ENCODE measurements around the gene TULP1.
A peak's percentile ranks its signal among the peaks of the same experiment; 100 is the strongest.

TULP1 gene

DNA sequence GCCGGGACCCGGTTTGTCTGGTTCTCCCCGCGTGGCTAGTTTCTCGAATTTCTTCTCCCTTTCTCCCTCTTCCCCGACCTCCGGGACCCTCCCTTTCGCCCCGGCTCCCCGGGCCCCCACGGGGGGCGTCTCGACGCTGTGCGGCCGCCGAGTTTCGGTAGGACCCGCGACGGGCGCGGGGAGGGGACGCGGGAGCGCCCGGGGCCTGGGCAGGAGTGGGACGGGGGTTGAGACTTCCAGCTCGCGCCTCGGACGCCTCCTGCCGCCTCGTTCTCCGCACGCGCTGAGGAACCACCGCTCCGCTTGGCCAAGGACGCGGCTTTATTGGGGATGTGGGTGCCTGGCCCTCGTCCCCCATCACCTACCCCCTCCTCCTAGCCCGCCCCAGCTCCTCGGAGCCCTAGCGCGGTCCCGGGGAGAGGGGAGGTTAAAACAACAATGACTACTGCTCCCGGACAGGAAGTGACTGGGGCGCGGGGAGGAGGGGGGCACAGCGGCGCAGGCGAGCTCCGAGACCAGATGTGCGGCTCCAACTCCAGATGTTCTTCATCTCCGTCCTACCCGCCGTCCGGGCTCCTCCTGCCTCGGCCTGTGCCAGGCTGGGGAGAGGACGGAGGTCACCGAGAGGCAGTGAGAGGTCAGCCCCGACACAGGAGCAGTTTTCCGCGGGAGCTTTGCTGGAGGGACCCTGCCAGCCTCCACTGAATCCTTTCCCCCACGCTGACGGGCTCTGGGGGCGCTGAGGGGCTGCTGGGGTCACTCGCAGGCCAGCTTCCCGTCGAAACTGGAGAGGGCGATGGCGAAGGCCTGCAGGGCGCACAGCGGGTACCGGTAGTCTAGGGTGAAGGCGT, 14.9 kb downstream of the TULP1 start:
- no peak for DNase-seq (ENCODE audit: low read depth in 2 of 2, low spot score in 1 of 2)

DNA sequence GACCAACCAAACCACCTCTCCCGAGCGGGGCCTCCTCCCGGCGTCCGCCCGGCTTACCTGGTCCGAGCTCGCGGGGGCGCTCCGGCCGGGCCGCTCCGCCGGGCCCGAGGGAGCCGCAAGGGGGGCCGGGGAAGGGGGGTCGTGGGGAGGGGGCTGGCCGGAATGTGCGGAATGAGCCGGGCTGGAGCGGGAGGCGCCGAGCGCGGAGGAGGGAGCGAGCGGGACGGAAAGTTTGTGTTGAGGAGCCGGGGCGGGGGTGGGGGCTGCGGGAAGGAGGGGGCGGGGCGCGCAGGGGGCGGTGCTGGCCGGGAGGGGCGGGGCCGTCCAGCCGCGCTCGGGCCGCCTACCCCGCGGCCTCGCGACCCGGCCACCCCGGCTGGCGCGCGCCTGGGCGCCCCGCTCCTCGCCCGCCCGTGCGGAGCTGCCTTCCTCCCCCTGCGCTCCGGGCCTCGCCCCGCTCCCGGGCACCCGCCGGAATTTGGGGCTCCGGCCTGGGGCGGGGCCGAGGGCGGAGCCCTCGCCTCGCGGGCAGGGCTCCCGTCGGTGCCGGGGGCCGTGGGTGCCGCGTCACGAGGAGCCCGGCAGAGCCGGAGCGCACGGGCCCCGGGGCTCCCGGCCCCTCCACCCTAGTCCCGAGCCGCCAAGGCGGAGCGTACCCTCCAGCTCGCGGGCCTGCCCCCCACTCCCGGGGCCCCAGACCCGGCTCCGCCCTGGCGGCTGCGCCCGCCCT, 15.7 kb downstream of the TULP1 start, which contains the start of gene TEAD3:
Gene TEAD3 (minus strand): TSS at position 239 of the 730 bp plus-strand sequence.
- DNase-seq (ENCODE audit: low read depth in 2 of 2, low spot score in 1 of 2) = peak in 1 of 2 donors; percentile 7

- DNase-seq (ENCODE audit: low read depth in 2 of 2, low spot score in 1 of 2) = no peak
Observed at GRCh38 chr6:35496036-35496840, 16.5 kb downstream of the TULP1 start.

- no peak for DNase-seq (ENCODE audit: low read depth in 2 of 2, low spot score in 1 of 2)
Observed at GRCh38 chr6:35495258-35496035, 17.2 kb downstream of the TULP1 start.

DNA sequence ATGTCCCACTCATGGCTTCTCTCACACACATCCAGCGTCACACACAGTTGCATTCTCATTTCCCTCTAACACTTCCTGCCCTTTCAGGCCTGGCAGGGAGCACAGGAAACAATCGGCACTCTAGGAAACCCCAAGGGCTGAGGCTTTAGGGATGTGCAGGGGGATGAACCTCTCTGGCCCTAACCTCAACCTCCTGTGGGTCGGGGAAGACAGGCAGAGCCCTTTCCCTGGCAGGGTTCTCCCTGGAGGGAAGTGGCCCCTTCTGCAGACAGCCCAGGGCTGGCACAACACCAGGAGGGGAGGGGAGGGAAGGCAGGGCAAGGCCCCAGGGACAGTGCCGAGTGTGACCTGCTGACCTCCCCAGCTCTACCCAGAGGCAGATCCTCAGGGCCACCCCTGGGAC, 18.5 kb downstream of the TULP1 start:
- DNase-seq (ENCODE audit: low read depth in 2 of 2, low spot score in 1 of 2) = no peak

- DNase-seq (ENCODE audit: low read depth in 2 of 2, low spot score in 1 of 2) = no peak
Observed at GRCh38 chr6:35493307-35493983, 19.3 kb downstream of the TULP1 start.

GRCh38 chr6:35492974-35493284, 19.8 kb downstream of the TULP1 start:
- DNase-seq (ENCODE audit: low read depth in 2 of 2, low spot score in 1 of 2) = no peak

GRCh38 chr6:35492258-35492973, 20.3 kb downstream of the TULP1 start:
- DNase-seq (ENCODE audit: low read depth in 2 of 2, low spot score in 1 of 2) = no peak

DNA sequence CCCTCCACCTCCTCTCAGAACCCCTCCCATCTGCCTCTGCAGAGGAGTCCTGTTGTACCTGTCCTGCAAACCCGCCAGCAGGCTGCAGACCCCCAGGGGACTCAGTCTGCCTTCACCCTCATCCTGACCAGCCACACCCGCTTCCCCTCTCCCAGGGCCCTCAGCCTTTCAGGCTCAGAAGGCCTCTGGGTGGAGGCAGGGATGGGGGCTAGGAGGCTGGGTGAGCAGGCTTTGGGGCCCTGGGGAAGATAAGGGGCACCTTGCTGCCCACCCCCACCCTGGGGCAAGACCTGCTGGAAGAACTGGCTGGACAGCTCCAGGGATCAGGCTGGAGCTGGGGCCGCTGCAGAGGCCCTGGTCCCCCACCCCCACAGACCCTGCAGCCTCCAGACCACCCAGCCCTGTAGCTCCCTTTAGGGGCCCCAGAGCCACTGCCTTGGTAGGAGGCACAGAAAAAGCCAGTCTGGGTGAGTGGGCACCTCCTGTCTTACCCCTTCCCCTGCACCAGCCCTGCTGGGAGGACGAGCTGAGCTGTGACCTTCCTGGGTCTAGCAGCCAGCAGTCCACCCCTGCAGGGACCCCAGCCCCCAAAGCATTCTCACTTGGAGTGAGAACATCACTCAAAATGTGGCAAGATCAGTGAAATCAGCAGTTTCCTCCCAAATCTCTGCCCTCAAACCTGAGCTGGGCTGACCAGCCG, 21.0 kb downstream of the TULP1 start:
- DNase-seq (ENCODE audit: low read depth in 2 of 2, low spot score in 1 of 2) = no peak

GRCh38 chr6:35490821-35491557, 21.7 kb downstream of the TULP1 start:
- DNase-seq (ENCODE audit: low read depth in 2 of 2, low spot score in 1 of 2) = no peak

DNA sequence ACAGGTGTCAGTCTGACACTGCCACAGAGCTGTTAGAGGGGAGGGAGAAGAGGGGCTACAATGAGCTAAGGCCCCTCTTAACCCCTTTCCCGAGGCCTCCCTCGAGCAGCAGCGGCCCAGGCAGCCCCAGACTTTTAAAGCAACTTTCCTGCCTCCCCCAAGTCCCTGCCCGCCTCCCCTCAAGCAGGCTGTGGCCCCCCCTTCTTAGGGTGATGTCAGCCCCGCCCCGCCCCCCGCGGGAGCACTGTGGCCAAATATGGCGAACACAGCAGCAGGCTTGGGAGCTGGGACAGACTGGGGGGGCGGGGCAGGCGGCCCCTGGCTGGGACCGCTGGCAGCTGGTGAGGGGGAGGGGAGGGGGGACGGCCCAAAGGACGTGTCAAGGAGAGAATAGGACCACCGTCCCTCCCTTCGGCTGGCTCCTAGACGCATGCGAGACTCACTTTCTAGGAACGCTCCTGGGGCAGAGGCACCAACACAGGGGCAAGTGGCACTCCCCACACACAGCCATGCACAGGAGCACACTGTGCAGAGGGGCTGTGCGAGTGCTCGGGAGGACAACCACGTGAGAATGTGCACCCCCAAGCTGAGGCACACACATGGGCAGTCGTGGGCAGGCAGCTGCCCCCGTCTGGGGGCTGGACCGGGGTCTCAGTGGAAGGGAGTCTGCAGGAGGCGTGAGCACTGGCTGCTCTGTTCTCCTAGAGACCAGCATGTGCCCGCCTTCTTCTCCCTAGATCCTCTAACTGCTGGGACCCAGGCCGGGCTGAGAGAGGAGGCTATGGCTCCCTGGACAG, 22.5 kb downstream of the TULP1 start:
- DNase-seq (ENCODE audit: low read depth in 2 of 2, low spot score in 1 of 2) = no peak

GRCh38 chr6:35489066-35489465, 23.6 kb downstream of the TULP1 start:
- DNase-seq (ENCODE audit: low read depth in 2 of 2, low spot score in 1 of 2) = no peak

- no peak for DNase-seq (ENCODE audit: low read depth in 2 of 2, low spot score in 1 of 2)
Observed at GRCh38 chr6:35488517-35488862, 24.2 kb downstream of the TULP1 start.

DNA sequence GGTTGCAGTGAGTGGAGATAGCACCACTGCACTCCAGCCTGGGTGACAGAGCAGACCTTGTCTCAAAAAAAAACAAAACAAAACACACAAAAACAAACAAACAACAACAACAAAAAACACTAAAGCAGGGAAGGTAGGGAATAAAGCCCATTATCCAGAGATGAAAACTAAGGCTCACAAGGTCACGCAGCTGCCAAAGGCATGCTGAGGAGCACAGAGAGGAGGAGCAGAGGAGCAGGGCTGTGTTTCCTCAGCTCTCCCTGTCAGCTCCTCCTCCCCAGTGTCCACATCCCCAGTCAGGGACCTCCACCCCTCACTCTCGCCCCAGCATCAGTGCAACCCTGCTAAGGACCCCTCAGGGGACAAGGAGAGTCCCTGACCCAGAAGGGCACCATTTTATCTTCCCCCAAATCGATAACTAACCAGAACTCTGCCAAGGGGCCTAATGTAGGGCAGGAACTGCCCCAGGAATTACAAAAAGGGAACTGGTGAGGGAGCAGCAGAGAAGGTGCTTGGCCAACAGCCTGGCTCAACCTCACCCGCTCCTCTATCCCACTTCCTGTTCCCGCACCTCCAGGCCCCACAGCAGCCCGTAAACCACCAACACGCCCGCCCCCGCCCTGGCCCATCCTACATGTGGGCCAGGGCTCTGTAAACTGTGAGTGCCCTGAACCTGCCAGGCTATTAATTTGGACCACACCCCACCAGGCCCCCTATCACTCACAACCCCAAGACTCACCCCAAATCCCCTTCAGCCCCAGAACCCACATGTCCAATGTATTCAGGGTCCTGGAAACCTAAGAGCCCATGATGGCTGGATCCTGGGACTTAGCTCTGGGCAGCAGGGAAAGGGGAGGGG, 24.8 kb downstream of the TULP1 start:
- no peak for DNase-seq (ENCODE audit: low read depth in 2 of 2, low spot score in 1 of 2)

DNA sequence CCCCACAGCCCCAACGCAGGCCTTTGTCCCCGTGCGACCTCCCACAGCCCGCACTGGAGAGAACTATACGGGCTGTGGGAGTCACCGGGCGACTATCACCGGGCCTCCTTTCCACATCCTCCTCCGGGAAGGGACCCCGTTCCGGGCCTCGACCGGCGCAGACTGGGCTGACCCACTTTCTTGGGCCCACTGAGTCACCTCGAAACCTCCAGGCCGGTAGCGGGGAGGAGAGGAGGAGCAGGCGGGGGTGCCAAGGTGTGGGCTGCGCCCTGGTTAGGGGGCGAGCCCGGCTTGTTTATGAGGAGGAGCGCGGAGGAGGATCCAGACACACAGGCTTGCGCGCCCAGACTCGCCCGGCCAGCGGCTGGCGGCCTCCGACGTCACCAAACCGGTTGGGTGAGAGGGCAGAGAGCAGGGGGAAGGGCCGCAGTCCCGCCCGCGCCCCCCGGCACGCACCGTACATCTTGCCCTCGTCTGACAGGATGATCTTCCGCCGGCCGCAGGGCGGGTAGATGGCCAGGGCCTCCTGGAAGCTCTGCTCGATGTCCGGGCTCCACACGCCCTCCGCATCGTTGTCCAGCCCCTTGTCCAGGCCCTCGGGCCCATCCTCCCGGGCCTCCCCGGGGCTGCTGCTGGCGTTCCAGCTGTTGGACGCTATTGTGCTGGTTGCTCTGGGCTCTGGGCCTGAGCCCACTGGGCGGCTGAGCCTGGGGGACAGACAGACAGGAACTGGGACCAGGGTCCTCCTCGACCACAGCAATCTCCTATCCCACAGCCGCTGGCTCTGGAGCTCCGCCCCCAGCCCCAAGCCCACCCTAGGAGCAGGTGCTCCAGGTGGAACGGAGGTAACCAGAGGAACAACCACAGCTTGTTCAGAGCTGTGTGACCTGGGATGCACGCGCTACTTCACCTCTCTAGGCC, 26.4 kb downstream of the TULP1 start:
- DNase-seq (ENCODE audit: low read depth in 2 of 2, low spot score in 1 of 2) = no peak

DNA sequence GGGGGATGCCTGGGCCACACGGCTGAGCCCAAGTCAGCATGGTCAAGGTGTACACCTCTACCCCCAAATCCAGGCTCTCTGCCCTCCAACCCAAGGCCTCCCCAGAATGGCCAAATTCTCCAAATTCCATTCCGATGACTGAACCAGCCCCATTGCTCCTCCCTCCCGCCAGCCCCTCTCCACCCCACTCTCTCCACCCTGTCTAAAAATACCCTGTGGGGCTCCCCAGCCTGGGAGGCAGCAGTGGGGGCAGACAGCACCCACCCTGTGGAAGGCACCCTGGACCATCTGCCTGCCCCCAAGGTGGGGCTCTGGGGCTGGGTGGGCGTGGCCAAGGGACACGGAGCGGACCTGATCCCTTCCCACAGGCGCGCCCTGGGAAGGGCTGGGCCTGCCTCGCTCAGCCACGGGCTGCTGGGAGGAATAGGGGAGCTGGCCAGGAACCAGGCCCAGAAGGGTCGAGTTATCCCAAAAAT, 27.3 kb downstream of the TULP1 start:
- DNase-seq (ENCODE audit: low read depth in 2 of 2, low spot score in 1 of 2) = no peak

Measured in stimulated activated CD8-positive, alpha-beta memory T cell treated with anti-CD3 and anti-CD28 coated beads, Interleukin-4, amount 100 ng/mL, for 1 hour (primary cell).